Dermis microvascular lymphatic vessel endothelial cell (primary cell): ENCODE measurements around the gene PLA2G6. TPM values are rescaled to one million over a fixed set of nuclear protein-coding genes. Genes with fewer than 3 reads are reported as not detected.

Source experiments
- DNase-seq, 2 donors: peaks; one replicate each; pipeline versions ENCODE4 v3.0.0 to v3.0.0-alpha.2; 2010; ENCODE audit warnings: low read depth in 2 of 2
- total RNA-seq: library from RNA; depleted of rRNA; stranded (reverse); fragments of >200 nt; gene quantifications from 2 replicates; pipeline ENCODE4 v1.2.1, GENCODE V29; 2014

Gene PLA2G6
- total RNA-seq, 1 donor from 2014 or later = 1.5 TPM

DNA sequence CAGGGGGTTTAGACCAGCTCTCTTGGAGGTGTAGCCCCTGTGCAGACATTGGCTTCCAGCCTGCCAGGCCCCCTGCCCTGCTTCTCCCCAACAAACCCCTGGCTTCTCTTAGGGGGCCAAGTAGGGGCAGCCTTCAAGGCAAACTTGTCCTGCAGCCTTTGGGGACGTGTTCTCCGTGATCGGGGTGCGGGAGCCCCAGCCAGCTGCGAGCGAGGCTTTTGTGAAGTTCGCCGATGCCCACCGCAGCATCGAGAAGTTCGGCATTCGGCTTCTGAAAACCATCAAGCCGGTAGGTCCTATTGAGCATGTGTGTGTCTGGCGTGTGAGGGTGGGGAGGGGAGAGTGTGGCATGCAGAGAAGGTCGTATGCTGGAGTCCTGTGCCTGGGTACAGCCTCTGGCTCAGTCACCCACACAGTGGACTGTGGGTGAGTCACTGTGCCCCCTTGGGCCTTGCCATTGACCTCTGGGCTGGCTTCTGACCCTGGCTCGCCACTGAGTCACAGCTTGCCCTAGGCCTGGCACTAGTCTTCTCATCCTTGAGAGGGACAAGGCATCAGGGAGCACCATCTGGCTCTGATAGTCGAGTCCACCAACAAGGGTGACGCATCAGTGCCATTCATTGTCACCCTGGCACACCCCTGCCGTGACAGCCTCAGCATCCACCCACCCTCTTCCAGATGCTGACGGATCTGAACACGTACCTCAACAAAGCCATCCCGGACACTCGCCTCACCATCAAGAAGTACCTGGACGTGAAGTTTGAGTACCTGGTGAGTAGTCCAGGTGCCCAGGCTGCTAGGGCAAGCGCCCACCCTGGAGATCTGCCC is 109.1 kb downstream of the PLA2G6 start:
- DNase-seq = no peak

DNA sequence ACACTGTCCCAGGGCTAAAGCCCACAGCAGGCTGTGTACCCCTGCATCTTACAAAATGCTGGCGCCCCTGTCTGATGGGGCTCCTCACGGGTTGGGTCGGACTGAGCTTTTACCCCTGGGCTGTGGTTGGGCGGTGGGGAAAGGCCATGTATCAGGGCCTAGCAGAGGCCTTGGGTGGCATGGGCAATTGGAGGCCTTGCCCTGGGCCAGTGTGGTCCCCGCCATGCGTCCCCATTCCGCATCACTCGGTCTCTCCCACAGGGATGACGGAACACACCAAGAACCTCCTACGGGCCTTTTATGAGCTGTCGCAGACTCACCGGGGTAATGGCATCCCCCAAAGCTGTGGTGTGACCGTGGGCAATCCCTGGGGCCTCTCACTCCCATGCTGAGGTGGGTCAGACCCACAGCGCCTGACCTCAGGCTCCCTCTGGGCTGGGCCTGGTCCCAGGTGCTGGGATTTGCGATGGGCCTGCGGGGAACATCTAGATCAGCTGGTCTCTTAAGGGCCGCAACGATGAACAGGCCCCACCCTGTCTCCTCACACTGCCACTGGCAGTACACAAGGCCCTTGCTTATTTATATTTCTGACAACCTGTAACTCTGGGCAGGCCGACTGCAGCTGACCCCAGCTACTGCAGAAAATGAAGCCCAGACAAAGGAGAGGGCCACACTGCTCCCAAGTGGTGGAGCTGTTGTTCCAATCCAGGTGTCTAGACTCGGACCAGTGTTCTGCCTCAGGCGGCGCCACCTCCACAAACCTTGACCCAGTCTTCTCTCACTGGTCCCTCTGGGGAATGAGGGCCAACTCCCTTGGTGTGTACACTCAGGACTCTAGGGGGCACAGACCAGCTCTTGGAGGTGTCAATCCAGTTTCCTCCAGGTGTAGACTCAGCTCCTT is 110.0 kb downstream of the PLA2G6 start:
- DNase-seq = no peak

DNA sequence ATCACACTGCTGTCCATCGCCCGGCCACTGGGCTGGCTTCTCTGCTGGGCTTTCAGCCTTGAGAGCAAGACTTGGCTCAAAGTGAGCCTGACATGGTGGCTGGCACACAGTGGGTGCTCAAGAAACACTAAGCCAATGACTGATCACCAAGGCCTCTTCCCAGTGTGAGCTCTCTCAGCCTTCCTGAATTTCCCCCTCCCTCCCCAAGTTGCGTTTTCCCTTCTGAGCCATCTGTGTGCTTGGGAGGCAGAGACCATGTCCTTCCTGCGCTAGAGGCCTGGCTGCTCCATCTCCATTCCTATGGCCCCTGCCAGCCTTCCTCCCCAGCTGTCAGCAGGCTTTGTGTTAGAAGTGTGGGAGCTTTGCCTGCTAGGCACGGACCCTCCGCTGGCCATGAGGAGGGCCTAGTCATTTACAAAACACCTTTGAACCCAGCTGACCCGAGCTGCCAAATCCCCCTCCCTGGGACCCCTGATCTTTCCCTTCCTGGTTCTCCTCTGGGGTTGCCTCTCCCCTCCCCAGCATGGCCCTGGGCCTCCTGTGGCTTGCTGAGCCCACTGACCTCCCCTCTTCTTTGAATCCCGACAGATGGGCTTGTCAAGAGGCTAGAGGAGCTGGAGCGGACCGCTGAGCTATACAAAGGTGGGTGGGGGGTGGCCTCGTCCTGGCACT is 111.2 kb downstream of the PLA2G6 start:
- DNase-seq = no peak

DNA sequence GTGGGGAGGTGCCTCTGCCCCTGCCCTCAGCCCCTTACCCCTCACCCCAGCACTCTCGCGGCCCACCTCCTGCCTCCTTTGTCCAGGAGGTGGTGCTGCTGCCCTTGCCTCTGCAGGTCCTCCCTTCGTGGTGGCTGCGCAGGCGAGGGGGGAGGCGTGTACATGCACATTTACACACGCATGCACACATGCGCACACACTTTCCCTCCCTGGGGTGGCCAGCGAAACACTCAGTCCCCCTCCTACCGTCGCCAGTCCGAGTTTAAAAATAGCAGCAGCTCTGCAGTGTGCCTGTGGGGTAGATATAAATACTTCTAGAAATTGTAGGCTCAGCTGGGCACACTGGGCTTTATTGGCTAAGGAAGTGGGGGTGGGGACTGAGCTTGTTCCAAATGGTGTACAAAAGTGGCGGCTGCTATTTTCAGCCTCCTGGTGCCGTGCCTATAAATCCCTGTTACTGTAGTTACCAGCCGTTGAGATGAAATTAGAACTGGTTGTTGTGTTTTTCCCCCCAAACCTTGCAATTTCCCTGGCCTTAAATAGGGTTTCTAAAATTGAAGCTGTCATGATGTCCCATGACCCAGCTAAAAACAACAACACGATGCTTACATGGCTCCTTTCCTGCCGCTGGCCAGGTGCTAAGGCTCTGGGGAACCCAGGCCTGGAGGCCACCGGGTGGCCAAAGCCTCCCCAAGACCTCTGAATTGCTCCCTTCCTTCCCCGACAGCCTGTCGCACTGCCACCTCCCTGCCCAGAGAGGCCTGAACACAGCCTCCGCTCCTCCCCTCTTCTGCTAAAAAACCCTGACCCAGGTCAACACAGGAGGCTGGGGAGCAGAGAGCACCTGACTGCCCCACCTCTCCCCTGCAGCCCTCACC is 112.0 kb downstream of the PLA2G6 start:
- peak in 1 of 2 donors; percentile 59 for DNase-seq

DNA sequence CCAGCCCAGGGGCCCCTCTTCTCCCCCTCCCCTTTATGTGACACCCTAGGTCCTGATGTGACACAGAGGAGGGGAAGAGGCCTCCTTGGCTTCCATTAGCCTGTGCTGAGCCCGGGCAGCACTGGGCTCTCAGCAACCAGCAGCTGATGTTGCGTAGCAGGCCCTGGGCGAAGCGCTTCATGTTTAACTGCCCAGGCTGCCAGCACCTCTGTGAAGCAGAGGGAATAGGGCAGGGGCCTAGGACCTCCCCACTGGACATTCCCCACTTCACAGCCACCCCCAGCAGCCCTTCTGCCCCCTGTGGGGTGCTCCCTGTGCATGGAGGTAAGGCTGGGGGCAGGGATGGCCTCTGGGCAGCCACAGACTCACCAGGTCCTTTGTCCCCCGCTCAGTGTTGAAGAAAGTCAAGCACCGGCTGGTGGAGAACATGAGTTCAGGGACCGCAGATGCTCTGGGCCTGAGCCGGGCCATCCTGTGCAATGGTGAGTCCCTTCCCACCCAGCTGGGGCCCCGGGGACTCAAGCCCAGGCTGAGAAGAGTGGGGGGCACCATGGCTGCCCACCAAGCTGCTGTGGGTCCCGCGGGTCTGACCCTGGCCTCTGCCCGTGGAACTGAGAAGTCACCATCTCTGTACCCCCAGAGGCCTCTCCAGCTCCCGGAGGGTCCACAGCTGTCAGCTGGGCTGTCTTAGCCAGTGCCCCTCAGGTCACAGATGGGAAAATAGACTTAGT is 112.8 kb downstream of the PLA2G6 start:
- DNase-seq = no peak

DNA sequence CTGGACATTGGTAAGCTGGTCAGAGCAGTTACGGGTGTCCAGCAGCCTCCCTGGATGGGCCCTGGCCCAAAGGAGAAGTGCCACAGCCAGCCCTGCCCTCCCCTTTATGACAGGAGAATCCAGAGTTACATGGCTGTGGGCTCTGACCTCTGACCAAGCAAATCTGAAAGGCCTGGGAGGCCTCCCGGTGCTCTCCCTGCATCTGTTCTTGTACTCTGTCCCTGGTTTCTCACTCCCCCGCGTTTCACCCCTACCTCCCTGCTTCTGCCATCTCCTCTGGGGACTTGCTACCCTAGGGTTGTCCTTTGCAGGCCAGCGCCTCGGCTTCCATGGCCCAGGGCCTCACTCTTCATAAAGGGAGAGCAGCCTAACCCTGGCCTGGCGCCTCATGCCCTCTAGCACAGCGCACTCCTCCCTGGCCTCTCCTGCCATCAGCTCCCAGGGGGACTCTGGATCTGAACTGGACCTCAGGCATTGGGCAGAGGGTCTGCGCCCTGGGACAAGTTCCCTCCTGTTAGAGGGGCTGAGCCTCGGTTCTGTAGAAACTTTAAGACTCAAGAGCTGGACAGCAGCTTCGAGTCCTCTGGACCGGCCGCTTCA is 113.8 kb downstream of the PLA2G6 start:
- no peak for DNase-seq

DNA sequence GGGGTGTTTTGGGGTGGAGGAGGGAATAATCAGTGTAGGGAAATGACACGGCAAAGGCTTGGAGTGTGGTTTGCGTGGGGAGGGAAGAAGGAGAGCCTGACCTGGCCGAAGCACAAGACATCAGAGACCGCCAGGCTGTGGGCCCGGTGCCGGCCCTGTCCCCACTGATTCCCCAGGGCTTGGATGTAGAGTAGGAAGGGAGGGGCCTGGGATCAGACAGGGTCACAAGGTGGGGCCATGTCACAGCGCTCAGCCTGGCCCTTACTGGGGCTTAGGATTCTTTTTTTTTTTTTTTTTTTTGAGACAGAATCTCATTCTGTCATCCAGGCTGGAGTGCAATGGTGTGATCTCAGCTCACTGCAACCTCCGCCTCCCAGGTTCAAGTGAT is 114.6 kb downstream of the PLA2G6 start:
- no peak for DNase-seq

DNA sequence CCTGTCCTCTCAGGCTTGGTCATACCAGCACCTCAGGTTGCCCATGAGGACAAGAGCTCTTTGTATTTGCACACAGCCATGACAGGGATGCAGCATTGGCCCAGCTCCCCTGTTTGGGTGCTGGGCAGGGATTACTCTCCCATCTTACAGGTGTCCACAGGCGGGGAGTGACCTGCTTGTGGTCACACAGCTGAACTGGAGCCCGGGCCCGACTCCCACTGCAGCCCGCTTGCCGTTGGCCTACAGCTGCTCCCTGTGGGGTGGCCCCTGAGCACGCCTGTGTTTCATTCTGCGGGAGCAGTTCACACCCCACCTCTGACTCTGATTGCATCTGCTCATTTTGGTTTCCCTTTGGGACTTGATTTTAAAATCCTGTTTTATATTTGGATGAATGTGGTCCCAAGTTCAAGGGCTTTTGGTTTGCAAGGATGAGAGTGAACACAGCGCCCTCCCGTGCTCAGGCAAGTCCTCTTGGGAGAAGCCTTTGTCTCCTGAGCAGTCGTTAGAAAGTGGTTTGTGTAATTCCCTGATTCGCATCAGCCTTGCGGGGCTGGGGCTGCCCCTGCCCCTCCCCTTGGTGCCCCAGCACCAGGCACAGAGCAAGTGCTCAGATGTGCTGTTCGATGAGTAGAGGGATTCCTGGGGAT is 115.1 kb downstream of the PLA2G6 start:
- DNase-seq = no peak

DNA sequence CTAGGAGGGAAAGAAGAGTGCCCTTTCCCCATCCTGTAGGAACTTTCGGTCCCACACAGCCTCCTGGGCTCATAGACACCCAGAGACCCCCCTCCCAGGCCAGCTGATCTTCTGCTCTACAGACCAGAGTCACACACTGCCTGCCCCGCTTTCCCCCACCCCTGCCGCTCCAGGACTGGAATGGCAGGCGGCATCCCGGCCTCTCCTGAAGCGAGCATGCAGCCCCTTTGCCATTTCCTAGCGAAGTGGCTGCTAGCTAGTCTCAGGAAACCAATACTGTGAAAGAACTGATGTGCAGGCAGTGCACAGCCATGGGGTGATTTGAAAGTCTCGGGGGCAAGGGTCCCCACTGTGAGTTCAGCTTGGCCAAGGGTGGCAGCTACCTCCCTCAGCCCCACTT is 116.1 kb downstream of the PLA2G6 start:
- DNase-seq = no peak

DNA sequence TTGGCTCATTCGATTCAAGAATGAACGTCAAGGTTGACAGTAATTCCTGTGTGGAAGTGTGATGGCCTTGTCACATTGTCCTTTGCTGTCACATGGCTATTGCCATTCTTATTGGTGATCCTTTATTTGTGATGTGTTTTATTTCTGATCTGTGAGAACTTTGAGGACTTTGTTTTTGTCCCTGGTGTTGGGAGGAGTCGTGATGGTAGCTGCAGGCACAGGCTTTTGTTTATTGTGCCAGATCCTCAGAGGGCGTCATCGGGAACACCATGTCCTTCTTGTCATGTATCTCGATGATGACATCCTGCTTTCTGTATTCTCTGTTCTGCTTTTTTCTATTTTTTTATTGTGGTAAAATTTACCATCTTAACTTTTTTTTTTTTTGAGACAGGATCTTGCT is 118.8 kb downstream of the PLA2G6 start:
- no peak for DNase-seq

Other genes starting within 250 kb of the PLA2G6 start
- gene C22orf23, start 228.2 kb downstream of the PLA2G6 start, total RNA-seq = under 0.01 and 0.13 TPM in 2 replicates
- 38.8 and 44.9 TPM in 2 replicates for gene POLR2F, start 228.1 kb downstream of the PLA2G6 start, total RNA-seq
- gene SOX10, start 197.3 kb downstream of the PLA2G6 start, total RNA-seq = not detected in 2 replicates
- 6.5 and 11.5 TPM in 2 replicates for gene PICK1, start 124.4 kb downstream of the PLA2G6 start, total RNA-seq
- gene SLC16A8, start 97.6 kb downstream of the PLA2G6 start, total RNA-seq = under 0.01 and 0.13 TPM in 2 replicates
- gene BAIAP2L2, start 71.1 kb downstream of the PLA2G6 start, total RNA-seq = 0.25 TPM in 1 of 2 replicates, not detected in the other
- gene MAFF, start 20.2 kb upstream of the PLA2G6 start, total RNA-seq = 34.9 and 122 TPM in 2 replicates
- 25.4 and 32.9 TPM in 2 replicates for gene TMEM184B, start 91.2 kb upstream of the PLA2G6 start, total RNA-seq
- gene CSNK1E, start 135.6 kb upstream of the PLA2G6 start, total RNA-seq = 78.7 and 112 TPM in 2 replicates